H9 (cell line): Measurements from ENCODE around the gene STC2. TPM values are rescaled to one million over a fixed set of nuclear protein-coding genes. Genes with fewer than 3 reads are reported as not detected.

Experiments used
- DNase-seq: peaks from one replicate; pipeline ENCODE4 v3.0.0-alpha.2; 2017
- H2AFZ ChIP-seq: one replicate; pipeline ENCODE4 v1.6.1; 2013; ENCODE audit warnings: mild to moderate bottlenecking, low read length, control low read depth, moderate library complexity
- H2AK5ac ChIP-seq: 2 replicates; pipeline ENCODE4 v1.6.1; 2013; ENCODE audit warnings: low read length, control low read depth, mixed read lengths; ENCODE audit not compliant: insufficient read length
- H2BK120ac ChIP-seq: one replicate; pipeline ENCODE4 v1.6.1; 2013; ENCODE audit warnings: low read depth, mild to moderate bottlenecking, low read length, control low read depth, inconsistent platforms; ENCODE audit not compliant: poor library complexity, severe bottlenecking
- H2BK12ac ChIP-seq: 2 replicates; pipeline ENCODE4 v1.6.1; 2013; ENCODE audit warnings: low read length, control low read depth, mixed read lengths, low read depth; ENCODE audit not compliant: insufficient read length
- H2BK15ac ChIP-seq: 2 replicates; pipeline ENCODE4 v1.6.1; 2013; ENCODE audit warnings: low read depth, low read length, control low read depth
- H2BK20ac ChIP-seq: one replicate; pipeline ENCODE4 v1.6.1; 2013; ENCODE audit warnings: low read depth, mild to moderate bottlenecking, low read length, control low read depth, inconsistent platforms; ENCODE audit not compliant: poor library complexity, severe bottlenecking
- H2BK5ac ChIP-seq: 2 replicates; pipeline ENCODE4 v1.6.1; 2013; ENCODE audit warnings: low read length, control low read depth, mixed read lengths; ENCODE audit not compliant: insufficient read length
- H3K14ac ChIP-seq: 2 replicates; pipeline ENCODE4 v1.6.1; 2013; ENCODE audit warnings: low read length, control low read depth; ENCODE audit not compliant: insufficient read depth
- H3K18ac ChIP-seq: 2 replicates; pipeline ENCODE4 v1.6.1; 2013; ENCODE audit warnings: low read depth, mild to moderate bottlenecking, mixed read lengths, low read length, control low read depth; ENCODE audit not compliant: insufficient read length
- H3K23ac ChIP-seq: 2 replicates; pipeline ENCODE4 v1.6.1; 2013; ENCODE audit warnings: low read length, control low read depth, mixed read lengths, low read depth; ENCODE audit not compliant: insufficient read length
- H3K23me2 ChIP-seq: 2 replicates; pipeline ENCODE4 v1.6.1; 2013; ENCODE audit warnings: low read depth, mild to moderate bottlenecking, mixed read lengths, low read length, control low read depth; ENCODE audit not compliant: insufficient read length, poor library complexity, severe bottlenecking
- H3K27ac ChIP-seq: 2 replicates; pipeline ENCODE4 v1.5.1; 2013; ENCODE audit warnings: low read length, control low read depth, mixed read lengths, low read depth; ENCODE audit not compliant: insufficient read length
- H3K27me3 ChIP-seq: 2 replicates; pipeline ENCODE4 v1.6.1; 2013; ENCODE audit warnings: low read length, control low read depth, inconsistent platforms; ENCODE audit not compliant: insufficient read depth
- H3K4ac ChIP-seq: 2 replicates; pipeline ENCODE4 v1.6.1; 2013; ENCODE audit warnings: low read depth, mild to moderate bottlenecking, control low read depth, inconsistent platforms, low read length, moderate library complexity
- H3K4me1 ChIP-seq: 2 replicates; pipeline ENCODE4 v1.6.1; 2013; ENCODE audit warnings: low read length, control low read depth, inconsistent platforms; ENCODE audit not compliant: insufficient read depth
- H3K4me2 ChIP-seq: 2 replicates; pipeline ENCODE4 v1.6.1; 2013; ENCODE audit warnings: low read length, control low read depth, mixed read lengths; ENCODE audit not compliant: insufficient read length, insufficient read depth
- H3K56ac ChIP-seq: 2 replicates; pipeline ENCODE4 v1.6.1; 2013; ENCODE audit warnings: low read depth, mild to moderate bottlenecking, mixed read lengths, low read length, control low read depth; ENCODE audit not compliant: insufficient read length
- H3K79me1 ChIP-seq: 2 replicates; pipeline ENCODE4 v1.6.1; 2013; ENCODE audit warnings: low read depth, mild to moderate bottlenecking, moderate library complexity, low read length, control low read depth, inconsistent platforms; ENCODE audit not compliant: insufficient read depth, poor library complexity, severe bottlenecking
- H3K79me2 ChIP-seq: 2 replicates; pipeline ENCODE4 v1.6.1; 2013; ENCODE audit warnings: low read length, control low read depth, inconsistent platforms; ENCODE audit not compliant: insufficient read depth
- H3K9ac ChIP-seq: 2 replicates; pipeline ENCODE4 v1.6.1; 2013; ENCODE audit warnings: low read length, control low read depth, mixed read lengths; ENCODE audit not compliant: insufficient read length; ENCODE audit errors: extremely low read depth
- H3K9me3 ChIP-seq: one replicate; pipeline ENCODE4 v1.6.1; 2013; ENCODE audit warnings: low read depth, low read length, inconsistent platforms; ENCODE audit not compliant: control insufficient read depth
- H3T11ph ChIP-seq: one replicate; pipeline ENCODE4 v1.6.1; 2013; ENCODE audit warnings: mild to moderate bottlenecking, low read length, control low read depth, inconsistent platforms
- H4K20me1 ChIP-seq: one replicate; pipeline ENCODE4 v1.6.1; 2013; ENCODE audit not compliant: control insufficient read depth, insufficient read length, insufficient read depth
- H4K5ac ChIP-seq: 2 replicates; pipeline ENCODE4 v1.6.1; 2013; ENCODE audit warnings: low read depth, mild to moderate bottlenecking, mixed read lengths, low read length, control low read depth; ENCODE audit not compliant: insufficient read length
- H4K8ac ChIP-seq: replicated peaks from 2 replicates; pipeline ENCODE4 v1.6.1; 2013; ENCODE audit warnings: low read length, control low read depth, mixed read lengths, low read depth; ENCODE audit not compliant: insufficient read length
- H4K91ac ChIP-seq: 2 replicates; pipeline ENCODE4 v1.6.1; 2013; ENCODE audit warnings: low read depth, mild to moderate bottlenecking, moderate library complexity, mixed read lengths, low read length, control low read depth; ENCODE audit not compliant: insufficient read length
- H3K27ac Mint-ChIP-seq, 3 experiments: 2 replicates in 2 of 3; 3 replicates in 1 of 3; pipeline ENCODE4 v1.8.0; 2020 to 2021; ENCODE audit warnings: mixed read lengths in 3 of 3, mild to moderate bottlenecking in 1 of 3, moderate library complexity in 1 of 3
- H3K27me3 Mint-ChIP-seq: 2 replicates; pipeline ENCODE4 v1.8.0; 2021; ENCODE audit warnings: low read depth, mild to moderate bottlenecking, moderate library complexity, mixed read lengths
- H3K36me3 Mint-ChIP-seq, 3 experiments: 2 replicates in 2 of 3; 3 replicates in 1 of 3; pipeline ENCODE4 v1.8.0; 2020 to 2021; ENCODE audit warnings: low read depth in 3 of 3, mixed read lengths in 3 of 3; ENCODE audit not compliant: insufficient read depth in 1 of 3
- H3K4me1 Mint-ChIP-seq, 2 experiments: 2 replicates each; pipeline ENCODE4 v1.8.0; 2020; ENCODE audit warnings: mixed read lengths in 2 of 2
- H3K4me3 Mint-ChIP-seq, 2 experiments: 2 replicates in 1 of 2; 3 replicates in 1 of 2; pipeline ENCODE4 v1.8.0; 2020 to 2021; ENCODE audit warnings: mild to moderate bottlenecking in 2 of 2, mixed read lengths in 2 of 2, moderate library complexity in 1 of 2
- H3K9me3 Mint-ChIP-seq, 2 experiments: 2 replicates in 1 of 2; 3 replicates in 1 of 2; pipeline ENCODE4 v1.8.0; 2020; ENCODE audit warnings: mild to moderate bottlenecking in 2 of 2, mixed read lengths in 2 of 2, moderate library complexity in 1 of 2
- CTCF ChIP-seq: fragments of 200-600 bp; sonication (generic); conservative IDR thresholded peaks from 3 replicates; pipeline ENCODE4 v1.8.0; 2021; ENCODE audit warnings: antibody characterized with exemption, mild to moderate bottlenecking
- WGBS: extraction: QIAGEN DNeasy Blood & Tissue Kit; methylation state at CpG from one replicate; pipeline ENCODE4 v1.1.7; 2013; ENCODE audit warnings: missing lambda C conversion rate, low lambda C conversion rate, mixed read lengths; ENCODE audit not compliant: insufficient read length; ENCODE audit errors: extremely low coverage; 5-methylcytosine and 5-hydroxymethylcytosine counted together
- total RNA-seq: library from RNA; stranded (reverse); gene quantifications from 2 replicates; pipeline ENCODE4 v1.2.1, GENCODE V29; 2021

The STC2 gene
- total RNA-seq, 1 experiment from 2014 or later: 77.7 TPM

DNA sequence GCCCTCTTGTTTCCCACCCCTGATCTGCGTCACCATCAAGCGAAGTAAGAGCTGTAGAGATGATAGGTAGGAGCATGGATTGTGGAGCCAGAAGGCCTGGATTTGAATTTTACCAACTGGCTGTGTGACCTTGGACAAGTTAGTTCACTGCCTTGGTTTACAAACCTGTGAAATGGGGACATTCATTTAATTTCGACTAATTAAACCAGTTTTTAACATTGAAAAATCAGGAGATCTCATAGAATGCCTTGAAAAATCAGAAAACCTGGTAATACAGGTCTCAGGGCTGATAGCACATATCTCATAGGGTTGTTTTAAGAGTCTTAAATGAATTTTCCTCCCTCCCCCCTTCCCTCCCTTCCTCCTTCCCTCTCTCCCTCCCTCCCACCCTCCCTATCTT is 38.8 kb downstream of the STC2 start:
- no peak overlapping the region for H2BK5ac ChIP-seq
- H3K27ac Mint-ChIP-seq: no peak overlapping the region
- peaks cover 38% of the 10 kb centered on the region for H3K27me3 Mint-ChIP-seq
- H4K5ac ChIP-seq: no peak overlapping the region
- H4K8ac ChIP-seq: no peak overlapping the region
- H2BK120ac ChIP-seq: no peak overlapping the region
- H3K27me3 ChIP-seq: no peaks in the 10 kb centered on the region
- no peak overlapping the region for H2BK12ac ChIP-seq
- H3T11ph ChIP-seq: no peak overlapping the region
- no peak for TF ChIP-seq CTCF
- DNase-seq: no peak
- no peak overlapping the region for H3K56ac ChIP-seq
- H3K4me2 ChIP-seq: no peak overlapping the region
- H3K14ac ChIP-seq: no peak overlapping the region
- no peak overlapping the region for H3K23ac ChIP-seq
- no CpG with 5 or more reads among the region's 3 CpGs for WGBS
- peaks cover 2 to 13% (median 3%) of the 10 kb centered on the region in 3 experiments; a peak in 6 of 7 replicates for H3K36me3 Mint-ChIP-seq
- H3K23me2 ChIP-seq: no peaks in the 10 kb centered on the region
- H3K79me1 ChIP-seq: no peaks in the 10 kb centered on the region
- H3K27ac ChIP-seq: no peak overlapping the region
- H3K4me3 Mint-ChIP-seq: no peak overlapping the region
- H2BK20ac ChIP-seq: no peak overlapping the region
- H3K79me2 ChIP-seq: no peaks in the 10 kb centered on the region
- H2AK5ac ChIP-seq: no peak overlapping the region
- no peak overlapping the region for H2BK15ac ChIP-seq
- no peak overlapping the region for H4K91ac ChIP-seq
- peaks cover 30 to 35% of the 10 kb centered on the region in 2 experiments for H3K4me1 Mint-ChIP-seq
- no peak overlapping the region for H3K4ac ChIP-seq
- H2AFZ ChIP-seq: no peak overlapping the region
- H3K4me1 ChIP-seq: no peaks in the 10 kb centered on the region; the same call in 1 of the 2 replicates
- H3K18ac ChIP-seq: no peak overlapping the region
- H4K20me1 ChIP-seq: no peaks in the 10 kb centered on the region
- no peak overlapping the region for H3K9ac ChIP-seq
- H3K9me3 ChIP-seq: no peaks in the 10 kb centered on the region
- peaks cover 5 to 18% of the 10 kb centered on the region in 2 experiments for H3K9me3 Mint-ChIP-seq
